Liver (tissue), 9 donors: ENCODE data around the gene LCP2. TPM values are rescaled to one million over a fixed set of nuclear protein-coding genes. Genes with fewer than 3 reads are reported as not detected.

Experiments used
- DNase-seq: peaks from one replicate; pipeline ENCODE4 v3.0.0-alpha.2; 2017; ENCODE audit warnings: low spot score
- H3K27ac ChIP-seq, 2 donors: one replicate each; pipeline ENCODE4 v1.7.0; 2013; ENCODE audit warnings: inconsistent platforms in 2 of 2, low read length in 2 of 2, control low read depth in 1 of 2, low read depth in 1 of 2, mild to moderate bottlenecking in 1 of 2
- H3K27me3 ChIP-seq, 4 donors: one replicate each; pipeline versions ENCODE4 v1.6.1 to v1.7.0; 2013; ENCODE audit warnings: low read length in 3 of 4, inconsistent platforms in 1 of 4, mild to moderate bottlenecking in 1 of 4, moderate library complexity in 1 of 4; ENCODE audit not compliant: control insufficient read depth in 4 of 4, insufficient read depth in 4 of 4
- H3K36me3 ChIP-seq, 4 donors: one replicate each; pipeline versions ENCODE4 v1.6.1 to v1.7.0; 2013; ENCODE audit warnings: low read length in 3 of 4, mild to moderate bottlenecking in 3 of 4, low read depth in 1 of 4, moderate library complexity in 1 of 4; ENCODE audit not compliant: control insufficient read depth in 4 of 4, insufficient read depth in 3 of 4
- H3K4me1 ChIP-seq, 4 donors: one replicate each; pipeline versions ENCODE4 v1.6.1 to v1.7.0; 2013; ENCODE audit warnings: low read length in 3 of 4, mild to moderate bottlenecking in 3 of 4, moderate library complexity in 1 of 4; ENCODE audit not compliant: control insufficient read depth in 4 of 4, insufficient read depth in 4 of 4
- H3K4me3 ChIP-seq, 3 donors: one replicate each; pipeline versions ENCODE4 v1.6.1 to v1.7.0; 2013; ENCODE audit warnings: low read length in 3 of 3, control low read depth in 1 of 3, low read depth in 1 of 3, mild to moderate bottlenecking in 1 of 3
- H3K9ac ChIP-seq, 2 donors: one replicate each; pipeline ENCODE4 v1.7.0; 2013; ENCODE audit warnings: low read length in 2 of 2, mild to moderate bottlenecking in 2 of 2, moderate library complexity in 2 of 2, control low read depth in 1 of 2, low read depth in 1 of 2
- H3K9me3 ChIP-seq, 4 donors: one replicate each; pipeline versions ENCODE4 v1.6.1 to v1.7.0; 2013; ENCODE audit warnings: low read length in 3 of 4; ENCODE audit not compliant: control insufficient read depth in 4 of 4
- EGR1 ChIP-seq, 2 donors: IDR thresholded peaks; 2 replicates each; pipeline ENCODE4 v1.6.1; 2016 to 2018; ENCODE audit warnings: antibody characterized with exemption in 2 of 2, low read depth in 2 of 2
- HNF4A ChIP-seq, 2 donors: conservative IDR thresholded peaks; 2 replicates each; pipeline ENCODE4 v1.6.1; 2016; ENCODE audit warnings: antibody characterized with exemption in 2 of 2, mild to moderate bottlenecking in 2 of 2
- HNF4G ChIP-seq: IDR thresholded peaks from 2 replicates; pipeline ENCODE4 v1.6.1; 2016; ENCODE audit warnings: antibody characterized with exemption
- JUND ChIP-seq, 2 donors: IDR thresholded peaks; 2 replicates each; pipeline ENCODE4 v1.6.1; 2016; ENCODE audit warnings: antibody characterized with exemption in 2 of 2
- NR2F2 ChIP-seq: IDR thresholded peaks from 2 replicates; pipeline ENCODE4 v1.6.1; 2016; ENCODE audit warnings: antibody characterized with exemption
- RAD21 ChIP-seq, 2 donors: IDR thresholded peaks; 2 replicates each; pipeline ENCODE4 v1.6.1; 2016; ENCODE audit warnings: antibody characterized with exemption in 2 of 2, mild to moderate bottlenecking in 2 of 2
- RXRA ChIP-seq, 2 donors: IDR thresholded peaks; 2 replicates each; pipeline ENCODE4 v1.6.1; 2017 to 2018; ENCODE audit warnings: antibody characterized with exemption in 2 of 2, mild to moderate bottlenecking in 1 of 2
- SP1 ChIP-seq: IDR thresholded peaks from 2 replicates; pipeline ENCODE4 v1.6.1; 2018; ENCODE audit warnings: antibody characterized with exemption, mild to moderate bottlenecking
- TAF1 ChIP-seq: conservative IDR thresholded peaks from 2 replicates; pipeline ENCODE4 v1.6.1; 2016; ENCODE audit warnings: antibody characterized with exemption, mild to moderate bottlenecking
- WGBS: extraction: QIAGEN DNeasy Blood & Tissue Kit; methylation state at CpG from one replicate; pipeline ENCODE4 v1.1.7; 2013; 5-methylcytosine and 5-hydroxymethylcytosine counted together
- polyA plus RNA-seq, 2 donors: library from polyadenylated mRNA; stranded (reverse) in 1 of 2; unstranded in 1 of 2; fragments of 200-250 nt in 1 of 2; fragments of >200 nt in 1 of 2; fragmentation: Nextera tagmentation in 1 of 2; extraction: Ambion mirVana in 1 of 2; gene quantifications; one replicate each; pipeline versions ENCODE4 v1.2.1 to v1.2.3, GENCODE V29; 2013 to 2015
- total RNA-seq, 2 donors: library from RNA; depleted of rRNA; stranded (reverse); fragments of >200 nt; gene quantifications; one replicate each; pipeline ENCODE4 v1.2.3, GENCODE V29; 2014
- TF ChIP-seq, protein P1 (sequence below): IDR thresholded peaks from 2 replicates; pipeline ENCODE4 v1.6.1; 2016; ENCODE audit warnings: antibody characterized with exemption
- TF ChIP-seq, protein P2 (sequence below): fragments of 150-350 bp; IDR thresholded peaks from 2 replicates; pipeline ENCODE4 v1.5.1; 2017; ENCODE audit warnings: improper control_type of control experiment, low read depth, low read length; ENCODE audit not compliant: missing input control
- TF ChIP-seq, protein P3 (sequence below): IDR thresholded peaks from 2 replicates; pipeline ENCODE4 v1.6.1; 2016; ENCODE audit warnings: antibody characterized with exemption
- TF ChIP-seq, protein P4 (sequence below): IDR thresholded peaks from 2 replicates; pipeline ENCODE4 v1.6.1; 2016; ENCODE audit warnings: antibody characterized with exemption, mild to moderate bottlenecking
- donor health status: healthy.
- donor health status: healthy.
- donor health status: healthy.
- donor health status: healthy.
- donor health status: healthy.

Gene LCP2
- total and polyA plus RNA-seq, 4 donors: 3.6 to 16.3 (median 6.7) TPM

DNA sequence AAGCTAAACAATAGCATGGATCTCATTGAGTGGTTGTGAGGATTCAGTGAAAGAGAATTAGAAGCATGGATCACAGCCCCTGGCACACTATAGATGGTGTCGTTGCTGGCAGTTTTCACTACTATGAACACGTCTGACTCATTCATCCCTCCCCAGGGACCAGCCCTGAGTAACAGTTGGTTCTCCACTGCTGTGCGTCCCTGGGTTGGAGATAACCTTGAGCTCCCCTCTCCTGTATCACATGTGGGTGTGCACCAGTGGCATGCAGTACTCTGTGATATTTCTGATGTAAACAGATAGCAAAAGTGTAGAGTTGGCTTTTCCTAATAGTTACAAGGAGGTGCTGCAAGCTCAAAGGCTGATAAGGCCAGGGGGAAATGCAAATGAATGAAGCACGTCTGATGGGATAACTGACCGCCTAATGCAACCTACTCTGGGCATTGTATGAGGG lies 8.8 kb upstream of the LCP2 start:
- 55% methylated on average over 5 of the region's 5 CpGs for WGBS
- no peak for DNase-seq
- H3K4me3 ChIP-seq: no peak overlapping the region

DNA sequence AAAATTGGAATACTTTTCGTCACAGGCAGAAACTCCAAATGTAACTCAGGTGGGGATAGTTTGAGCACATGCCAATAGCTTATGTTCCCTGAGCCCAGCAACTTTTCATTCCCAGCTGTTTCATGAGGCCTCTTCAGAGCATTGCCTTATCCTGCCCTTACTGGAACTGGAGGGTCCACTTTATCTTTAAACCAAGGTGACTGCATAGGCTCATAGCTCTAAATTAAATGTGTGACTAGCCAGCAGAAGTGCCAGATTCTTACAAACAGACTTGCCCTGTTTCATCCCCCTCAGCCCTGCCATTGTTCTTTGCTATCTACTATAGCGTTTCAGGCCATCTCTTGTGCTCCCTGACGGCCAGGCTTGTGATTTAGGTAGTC lies 8.1 kb upstream of the LCP2 start:
- 68% methylated on average over 3 of the region's 3 CpGs for WGBS

More for the DNA sequence above, 8.8 kb upstream of the LCP2 start:
- no peaks in the 10 kb centered on the region for H3K27me3 ChIP-seq
- H3K4me1 ChIP-seq: peaks cover 0 to 8% (median 0%) of the 10 kb centered on the region in 4 donors
- H3K27ac ChIP-seq: no peak overlapping the region
- H3K9ac ChIP-seq: no peak overlapping the region
- no peaks in the 10 kb centered on the region for H3K9me3 ChIP-seq
- H3K36me3 ChIP-seq: no peaks in the 10 kb centered on the region
- TF ChIP-seq, protein P1, sequence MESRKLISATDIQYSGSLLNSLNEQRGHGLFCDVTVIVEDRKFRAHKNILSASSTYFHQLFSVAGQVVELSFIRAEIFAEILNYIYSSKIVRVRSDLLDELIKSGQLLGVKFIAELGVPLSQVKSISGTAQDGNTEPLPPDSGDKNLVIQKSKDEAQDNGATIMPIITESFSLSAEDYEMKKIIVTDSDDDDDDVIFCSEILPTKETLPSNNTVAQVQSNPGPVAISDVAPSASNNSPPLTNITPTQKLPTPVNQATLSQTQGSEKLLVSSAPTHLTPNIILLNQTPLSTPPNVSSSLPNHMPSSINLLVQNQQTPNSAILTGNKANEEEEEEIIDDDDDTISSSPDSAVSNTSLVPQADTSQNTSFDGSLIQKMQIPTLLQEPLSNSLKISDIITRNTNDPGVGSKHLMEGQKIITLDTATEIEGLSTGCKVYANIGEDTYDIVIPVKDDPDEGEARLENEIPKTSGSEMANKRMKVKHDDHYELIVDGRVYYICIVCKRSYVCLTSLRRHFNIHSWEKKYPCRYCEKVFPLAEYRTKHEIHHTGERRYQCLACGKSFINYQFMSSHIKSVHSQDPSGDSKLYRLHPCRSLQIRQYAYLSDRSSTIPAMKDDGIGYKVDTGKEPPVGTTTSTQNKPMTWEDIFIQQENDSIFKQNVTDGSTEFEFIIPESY: no peak
- no peak for TF ChIP-seq HNF4A (conservative IDR thresholded peaks at IDR 0.05)

DNA sequence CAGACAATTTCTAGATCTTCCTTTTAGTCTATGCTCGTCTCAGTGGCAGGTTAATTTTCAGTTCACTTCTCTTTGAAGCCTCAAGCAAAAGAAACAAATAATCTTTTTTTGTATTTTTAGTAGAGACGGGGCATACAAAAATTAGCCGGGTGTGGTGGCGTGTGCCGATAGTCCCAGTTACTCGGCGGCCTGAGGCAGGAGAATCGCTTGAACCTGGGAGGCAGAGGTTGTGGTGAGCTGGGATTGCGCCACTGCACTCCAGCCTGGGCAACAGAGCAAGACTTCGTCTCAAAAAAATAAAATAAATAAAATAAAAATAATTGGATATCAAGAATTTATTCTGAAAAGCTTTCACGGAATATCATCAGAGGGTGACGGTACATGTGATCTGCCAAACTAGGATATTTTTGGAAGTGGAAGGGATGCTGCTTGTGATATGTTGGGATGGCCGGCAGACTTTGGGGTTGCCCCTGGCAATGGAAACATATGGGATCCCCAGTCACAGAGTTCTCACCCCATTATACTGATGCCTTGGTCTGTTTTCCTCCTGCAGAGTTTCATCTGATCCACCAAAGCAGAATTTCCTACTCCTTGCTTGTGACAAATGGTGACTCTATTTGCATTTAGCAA lies 7.6 kb upstream of the LCP2 start:
- Histone ChIP-seq H3K36me3 (no peaks in the 10 kb centered on the region), H3K9ac (no peak overlapping the region), H3K4me3 (no peak overlapping the region), H3K9me3 (no peaks in the 10 kb centered on the region), H3K27me3 (no peaks in the 10 kb centered on the region), H3K4me1 (peaks cover 0 to 8% (median 0%) of the 10 kb centered on the region in 4 donors), H3K27ac (no peak overlapping the region)
- no peak for DNase-seq
- WGBS: 90% methylated on average over 13 of the region's 13 CpGs
- TF ChIP-seq EGR1 (IDR thresholded peaks at IDR 0.05; ENCODE audit: low read depth in 2 of 2) (no peak), RAD21 (IDR thresholded peaks at IDR 0.05) (no peak), RXRA (IDR thresholded peaks at IDR 0.05) (no peak), TAF1 (no peak), JUND (IDR thresholded peaks at IDR 0.05) (no peak), SP1 (no peak), NR2F2 (no peak), HNF4A (conservative IDR thresholded peaks at IDR 0.05) (no peak), HNF4G (no peak)
- TF ChIP-seq, protein P2, sequence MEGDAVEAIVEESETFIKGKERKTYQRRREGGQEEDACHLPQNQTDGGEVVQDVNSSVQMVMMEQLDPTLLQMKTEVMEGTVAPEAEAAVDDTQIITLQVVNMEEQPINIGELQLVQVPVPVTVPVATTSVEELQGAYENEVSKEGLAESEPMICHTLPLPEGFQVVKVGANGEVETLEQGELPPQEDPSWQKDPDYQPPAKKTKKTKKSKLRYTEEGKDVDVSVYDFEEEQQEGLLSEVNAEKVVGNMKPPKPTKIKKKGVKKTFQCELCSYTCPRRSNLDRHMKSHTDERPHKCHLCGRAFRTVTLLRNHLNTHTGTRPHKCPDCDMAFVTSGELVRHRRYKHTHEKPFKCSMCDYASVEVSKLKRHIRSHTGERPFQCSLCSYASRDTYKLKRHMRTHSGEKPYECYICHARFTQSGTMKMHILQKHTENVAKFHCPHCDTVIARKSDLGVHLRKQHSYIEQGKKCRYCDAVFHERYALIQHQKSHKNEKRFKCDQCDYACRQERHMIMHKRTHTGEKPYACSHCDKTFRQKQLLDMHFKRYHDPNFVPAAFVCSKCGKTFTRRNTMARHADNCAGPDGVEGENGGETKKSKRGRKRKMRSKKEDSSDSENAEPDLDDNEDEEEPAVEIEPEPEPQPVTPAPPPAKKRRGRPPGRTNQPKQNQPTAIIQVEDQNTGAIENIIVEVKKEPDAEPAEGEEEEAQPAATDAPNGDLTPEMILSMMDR: no peak
- TF ChIP-seq, protein P3, sequence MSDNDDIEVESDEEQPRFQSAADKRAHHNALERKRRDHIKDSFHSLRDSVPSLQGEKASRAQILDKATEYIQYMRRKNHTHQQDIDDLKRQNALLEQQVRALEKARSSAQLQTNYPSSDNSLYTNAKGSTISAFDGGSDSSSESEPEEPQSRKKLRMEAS: no peak
- TF ChIP-seq, protein P1: no peak

More for the DNA sequence above, 8.1 kb upstream of the LCP2 start:
- Histone ChIP-seq H3K9ac (no peak overlapping the region), H3K27ac (no peak overlapping the region), H3K4me3 (no peak overlapping the region), H3K27me3 (no peaks in the 10 kb centered on the region), H3K36me3 (no peaks in the 10 kb centered on the region), H3K9me3 (no peaks in the 10 kb centered on the region), H3K4me1 (peaks cover 0 to 8% (median 0%) of the 10 kb centered on the region in 4 donors)
- TF ChIP-seq TAF1 (no peak), RAD21 (IDR thresholded peaks at IDR 0.05) (no peak), EGR1 (IDR thresholded peaks at IDR 0.05; ENCODE audit: low read depth in 2 of 2) (no peak), HNF4A (conservative IDR thresholded peaks at IDR 0.05) (no peak)
- TF ChIP-seq, protein P4, sequence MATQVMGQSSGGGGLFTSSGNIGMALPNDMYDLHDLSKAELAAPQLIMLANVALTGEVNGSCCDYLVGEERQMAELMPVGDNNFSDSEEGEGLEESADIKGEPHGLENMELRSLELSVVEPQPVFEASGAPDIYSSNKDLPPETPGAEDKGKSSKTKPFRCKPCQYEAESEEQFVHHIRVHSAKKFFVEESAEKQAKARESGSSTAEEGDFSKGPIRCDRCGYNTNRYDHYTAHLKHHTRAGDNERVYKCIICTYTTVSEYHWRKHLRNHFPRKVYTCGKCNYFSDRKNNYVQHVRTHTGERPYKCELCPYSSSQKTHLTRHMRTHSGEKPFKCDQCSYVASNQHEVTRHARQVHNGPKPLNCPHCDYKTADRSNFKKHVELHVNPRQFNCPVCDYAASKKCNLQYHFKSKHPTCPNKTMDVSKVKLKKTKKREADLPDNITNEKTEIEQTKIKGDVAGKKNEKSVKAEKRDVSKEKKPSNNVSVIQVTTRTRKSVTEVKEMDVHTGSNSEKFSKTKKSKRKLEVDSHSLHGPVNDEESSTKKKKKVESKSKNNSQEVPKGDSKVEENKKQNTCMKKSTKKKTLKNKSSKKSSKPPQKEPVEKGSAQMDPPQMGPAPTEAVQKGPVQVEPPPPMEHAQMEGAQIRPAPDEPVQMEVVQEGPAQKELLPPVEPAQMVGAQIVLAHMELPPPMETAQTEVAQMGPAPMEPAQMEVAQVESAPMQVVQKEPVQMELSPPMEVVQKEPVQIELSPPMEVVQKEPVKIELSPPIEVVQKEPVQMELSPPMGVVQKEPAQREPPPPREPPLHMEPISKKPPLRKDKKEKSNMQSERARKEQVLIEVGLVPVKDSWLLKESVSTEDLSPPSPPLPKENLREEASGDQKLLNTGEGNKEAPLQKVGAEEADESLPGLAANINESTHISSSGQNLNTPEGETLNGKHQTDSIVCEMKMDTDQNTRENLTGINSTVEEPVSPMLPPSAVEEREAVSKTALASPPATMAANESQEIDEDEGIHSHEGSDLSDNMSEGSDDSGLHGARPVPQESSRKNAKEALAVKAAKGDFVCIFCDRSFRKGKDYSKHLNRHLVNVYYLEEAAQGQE: no peak
- DNase-seq: no peak
